HCT116 (cell line): ENCODE results near the gene AMOTL1. TPM values are rescaled to one million over a fixed set of nuclear protein-coding genes. Genes with fewer than 3 reads are reported as not detected.
"Not testable (repeated sequence)": the region's sequence is repeated elsewhere in the genome, so short reads cannot be mapped to it uniquely, and the experiment has no call there.

Experiments
- ATAC-seq: fragments of 200-7000 bp; cut with Tn5 transposase; 2 replicates; pipeline ENCODE4 v1.9.1; 2020; ENCODE audit warnings: mild to moderate bottlenecking, moderate library complexity
- BruUV-seq: library from RNA; stranded (reverse); fragments of 400-500 nt; replicated peaks from 2 replicates; lab custom pipeline; 2021; lab: Mats Ljungman, UMichigan
- CTCF ChIA-PET: fragments of 300-600 bp; sonication (Branson Sonifier 250); formaldehyde crosslinking; loops from one replicate; lab custom pipeline; 2021; ENCODE audit warnings: antibody characterized with exemption; lab: Charles Lee
- POLR2A ChIA-PET: fragments of 300-600, 350-600 bp; sonication (Branson Sonifier 250); formaldehyde crosslinking; loops from one replicate; lab custom pipeline; 2021; ENCODE audit warnings: antibody characterized with exemption; lab: Charles Lee
- RAD21 ChIA-PET, 2 experiments: fragments of 300-600 bp; sonication (Branson Sonifier 250); formaldehyde crosslinking; loops; one replicate each; lab custom pipeline; 2023; ENCODE audit warnings: low total read pairs in 2 of 2; ENCODE audit not compliant: uncharacterized antibody in 2 of 2, unreplicated experiment in 2 of 2, low non-redundant PET in 1 of 2; lab: Charles Lee
- DNase-seq: peaks from one replicate; pipeline ENCODE4 v3.0.0-alpha.2; 2010; ENCODE audit warnings: low read depth, low spot score
- H2AFZ ChIP-seq: fragments of 200-600 bp; shearing (Covaris generic), sonication (generic); 2 replicates; pipeline ENCODE4 v1.6.1; 2017; ENCODE audit warnings: low read depth, mixed run types, mixed read lengths, antibody characterized with exemption, low read length; ENCODE audit not compliant: poor library complexity, severe bottlenecking
- H3K27ac ChIP-seq: 2 replicates; pipeline ENCODE4 v1.5.1; 2012; ENCODE audit warnings: low read depth, low read length
- H3K27me3 ChIP-seq: fragments of 200-600 bp; sonication (generic); 2 replicates; pipeline ENCODE4 v1.6.1; 2016; ENCODE audit warnings: mixed run types, low read length, mixed read lengths; ENCODE audit not compliant: insufficient read depth
- H3K36me3 ChIP-seq, 2 experiments: fragments of 200-500 bp in 1 of 2; fragments of 200-600 bp in 1 of 2; sonication (Bioruptor generic) in 1 of 2; sonication (generic) in 1 of 2; 2 replicates each; pipeline versions ENCODE4 v1.5.1 to v1.6.1; 2014 to 2016; ENCODE audit warnings: low read length in 2 of 2, inconsistent platforms in 1 of 2, mixed read lengths in 1 of 2, mixed run types in 1 of 2; ENCODE audit not compliant: insufficient read depth in 2 of 2, control insufficient read depth in 1 of 2
- H3K4me1 ChIP-seq, 2 experiments: fragments of 200-600 bp in 1 of 2; sonication (generic) in 1 of 2; 2 replicates each; pipeline versions ENCODE4 v1.5.1 to v1.6.1; 2012 to 2017; ENCODE audit warnings: low read length in 2 of 2, inconsistent platforms in 1 of 2, mild to moderate bottlenecking in 1 of 2, mixed read lengths in 1 of 2, mixed run types in 1 of 2, moderate library complexity in 1 of 2; ENCODE audit not compliant: insufficient read depth in 2 of 2, control insufficient read depth in 1 of 2
- H3K4me2 ChIP-seq: fragments of 200-600 bp; sonication (generic); 2 replicates; pipeline ENCODE4 v1.6.1; 2017; ENCODE audit warnings: mixed run types, low read length, mixed read lengths
- H3K4me3 ChIP-seq, 2 experiments: fragments of 200-600 bp in 1 of 2; sonication (generic) in 1 of 2; replicated peaks in 1 of 2; 2 replicates each; pipeline ENCODE4 v1.5.1; 2011 to 2016; ENCODE audit warnings: low read length in 2 of 2, control low read depth in 1 of 2, low read depth in 1 of 2, mild to moderate bottlenecking in 1 of 2, mixed read lengths in 1 of 2, mixed run types in 1 of 2
- H3K79me2 ChIP-seq: fragments of 200-600 bp; sonication (generic); 2 replicates; pipeline ENCODE4 v1.6.1; 2017; ENCODE audit warnings: mild to moderate bottlenecking, mixed run types, low read length, moderate library complexity, mixed read lengths; ENCODE audit not compliant: insufficient read depth
- H3K9ac ChIP-seq: fragments of 200-600 bp; sonication (generic); 2 replicates; pipeline ENCODE4 v1.6.1; 2016; ENCODE audit warnings: low read length, mixed read lengths
- H3K9me2 ChIP-seq: fragments of 200-600 bp; sonication (generic), shearing (Covaris generic); 2 replicates; pipeline ENCODE4 v1.6.1; 2017; ENCODE audit warnings: mixed run types, mild to moderate bottlenecking, moderate library complexity; ENCODE audit not compliant: insufficient read depth
- H3K9me3 ChIP-seq, 2 experiments: fragments of 200-500 bp in 1 of 2; fragments of 200-600 bp in 1 of 2; sonication (Bioruptor generic) in 1 of 2; sonication (generic) in 1 of 2; 2 replicates each; pipeline ENCODE4 v1.6.1; 2014 to 2017; ENCODE audit warnings: low read length in 2 of 2, mixed read lengths in 2 of 2, inconsistent platforms in 1 of 2, low read depth in 1 of 2, mild to moderate bottlenecking in 1 of 2, mixed run types in 1 of 2, moderate library complexity in 1 of 2; ENCODE audit not compliant: control insufficient read depth in 1 of 2, insufficient read depth in 1 of 2
- H4K20me1 ChIP-seq: fragments of 200-600 bp; sonication (generic), shearing (Covaris generic); 2 replicates; pipeline ENCODE4 v1.6.1; 2017; ENCODE audit warnings: mixed run types, mild to moderate bottlenecking, moderate library complexity; ENCODE audit not compliant: insufficient read depth
- ATF3 ChIP-seq: IDR thresholded peaks from 2 replicates; pipeline ENCODE4 v1.6.1; 2012
- CBX3 ChIP-seq: IDR thresholded peaks from 2 replicates; pipeline ENCODE4 v1.6.1; 2012; ENCODE audit warnings: low read depth
- EGR1 ChIP-seq: IDR thresholded peaks from 2 replicates; pipeline ENCODE4 v1.6.1; 2012; ENCODE audit warnings: low read depth
- EZH2phosphoT487 ChIP-seq: fragments of 200-600 bp; IDR thresholded peaks from 2 replicates; pipeline ENCODE4 v1.6.1; 2018; ENCODE audit warnings: antibody characterized with exemption, borderline replicate concordance
- FOSL1 ChIP-seq: IDR thresholded peaks from 2 replicates; pipeline ENCODE4 v1.6.1; 2012; ENCODE audit warnings: low read depth
- POLR2A ChIP-seq: IDR thresholded peaks from 2 replicates; pipeline ENCODE4 v1.7.0; 2011; ENCODE audit warnings: borderline replicate concordance; ENCODE audit not compliant: insufficient read depth, insufficient read length; ENCODE audit errors: extremely low read depth
- SP1 ChIP-seq: IDR thresholded peaks from 2 replicates; pipeline ENCODE4 v1.6.1; 2012; ENCODE audit warnings: low read depth
- TCF7L2 ChIP-seq: IDR thresholded peaks from 2 replicates; pipeline ENCODE4 v1.7.0; 2011; ENCODE audit warnings: borderline replicate concordance, inconsistent platforms; ENCODE audit not compliant: insufficient read depth, insufficient read length; ENCODE audit errors: extremely low read depth
- YY1 ChIP-seq: IDR thresholded peaks from 2 replicates; pipeline ENCODE4 v1.6.1; 2011; ENCODE audit warnings: low read length, low read depth, moderate library complexity, mild to moderate bottlenecking; ENCODE audit not compliant: insufficient replicate concordance; ENCODE audit errors: extremely low read depth
- intact Hi-C: fragments of 100-400 bp; cut with micrococcal nuclease; formaldehyde crosslinking; loops from 2 replicates; pipeline ENCODE4 v1.10.0; 2022
- total RNA-seq: library from RNA; stranded (reverse); gene quantifications from one replicate; pipeline ENCODE4 v1.2.1, GENCODE V29; 2021; ENCODE audit not compliant: unreplicated experiment
- TF ChIP-seq, protein P1 (sequence below), 3 experiments: fragments of 200-600 bp in 1 of 3; sonication (generic) in 1 of 3; IDR thresholded peaks in 2 of 3; conservative IDR thresholded peaks in 1 of 3; 2 replicates each; pipeline ENCODE4 v1.5.1; 2012 to 2017; ENCODE audit warnings: low read depth in 2 of 3, low read length in 2 of 3, antibody characterized with exemption in 1 of 3, borderline replicate concordance in 1 of 3, control low read depth in 1 of 3, mild to moderate bottlenecking in 1 of 3, mixed read lengths in 1 of 3, mixed run types in 1 of 3, moderate library complexity in 1 of 3; ENCODE audit not compliant: insufficient read depth in 1 of 3

The AMOTL1 gene
- total RNA-seq, 1 experiment from 2014 or later, result 27.6 TPM

- Histone ChIP-seq H3K4me3 (no peak overlapping the region), H3K27ac (no peak overlapping the region), H3K36me3 (no peaks in the 10 kb centered on the region), H2AFZ (no peak overlapping the region), H3K9ac (no peak overlapping the region), H4K20me1 (no peaks in the 10 kb centered on the region), H3K27me3 (no peaks in the 10 kb centered on the region), H3K4me1 (peaks cover 0 to 8% of the 10 kb centered on the region in 2 experiments; a peak in 1 of 4 replicates), H3K79me2 (no peaks in the 10 kb centered on the region), H3K9me2 (no peaks in the 10 kb centered on the region), H3K4me2 (no peak overlapping the region), H3K9me3 (no peaks in the 10 kb centered on the region)
- no peak for ATAC-seq
- ChIA-PET POLR2A (no interaction called here), RAD21 (no interaction called here), CTCF (interaction anchor here (0.9 kb wide), 1 partner anchor 58 kb away, joined by 3 read pairs; no protein-coding TSS in a partner anchor)
- intact Hi-C loops, result no loop called here
- TF ChIP-seq EZH2phosphoT487, result no peak
- no peak for TF ChIP-seq ATF3
- no TSS peak for BruUV-seq
- no peak for DNase-seq
Observed at GRCh38 chr11:94910779-94911178, 142.6 kb downstream of the AMOTL1 start.

DNA sequence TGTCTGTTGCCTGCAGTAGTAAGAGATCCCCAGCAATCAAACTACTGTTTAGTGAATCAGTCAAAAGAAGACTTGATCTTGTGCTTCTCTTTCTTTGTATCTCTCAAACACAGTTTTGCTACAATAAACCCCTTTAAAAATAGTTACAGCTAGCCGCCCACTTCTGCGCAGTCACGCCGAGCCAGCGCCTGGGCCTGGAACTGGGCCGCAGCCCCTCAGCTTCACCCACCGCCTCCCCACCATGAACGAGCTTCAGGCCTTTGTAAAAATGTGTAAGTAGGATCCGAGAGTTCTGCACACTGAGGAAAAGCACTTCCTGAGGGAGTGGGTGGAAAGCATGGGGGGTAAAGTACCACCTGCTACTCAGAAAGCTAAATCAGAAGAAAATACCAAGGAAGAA lies 144.7 kb downstream of the AMOTL1 start:
- RAD21 ChIA-PET, result no interaction called here
- BruUV-seq, result no TSS peak

DNA sequence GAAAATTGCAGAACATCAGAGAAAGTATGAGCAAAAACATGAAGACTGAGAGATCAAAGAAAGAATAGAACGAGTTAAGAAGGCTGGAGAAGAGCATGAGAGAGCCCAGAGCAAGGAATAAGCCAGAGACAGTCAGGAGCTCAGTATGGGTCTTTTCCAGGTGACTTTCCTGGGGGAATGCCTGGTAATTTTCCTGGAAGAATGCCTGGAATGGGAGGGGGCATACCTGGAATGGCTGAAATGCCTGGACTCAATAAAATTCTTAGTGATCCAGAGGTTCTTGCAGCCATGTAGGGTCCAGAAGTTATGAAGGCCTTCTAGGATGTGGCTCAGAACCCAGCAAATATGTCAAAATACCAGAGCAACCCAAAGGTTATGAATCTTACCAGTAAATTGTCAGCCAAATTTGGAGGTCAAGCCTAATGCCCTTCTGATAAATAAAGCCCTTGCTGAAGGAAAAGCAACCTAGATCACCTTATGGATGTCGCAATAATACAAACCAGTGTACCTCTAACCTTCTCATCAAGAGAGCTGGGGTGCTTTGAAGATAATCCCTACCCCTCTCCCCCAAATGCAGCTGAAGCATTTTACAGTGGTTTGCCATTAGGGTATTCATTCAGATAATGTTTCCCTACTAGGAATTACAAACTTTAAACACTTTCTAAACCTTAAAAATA lies 145.7 kb downstream of the AMOTL1 start:
- ATAC-seq, BruUV-seq, POLR2A ChIA-PET, H3K27ac ChIP-seq, DNase-seq, H3K4me2 ChIP-seq, H2AFZ ChIP-seq, H3K4me3 ChIP-seq, H4K20me1 ChIP-seq, H3K9me3 ChIP-seq, RAD21 ChIA-PET, H3K9me2 ChIP-seq, H3K9ac ChIP-seq, intact Hi-C loops, H3K36me3 ChIP-seq, H3K79me2 ChIP-seq, H3K27me3 ChIP-seq, H3K4me1 ChIP-seq: not testable (repeated sequence)
- CTCF ChIA-PET, result interaction anchor here (0.7 kb wide), 1 partner anchor 290 kb away, joined by 3 read pairs; no protein-coding TSS in a partner anchor

More for the DNA sequence above, 144.7 kb downstream of the AMOTL1 start:
- intact Hi-C loops, result no loop called here
- no peaks in the 10 kb centered on the region for H3K9me3 ChIP-seq
- H3K4me2 ChIP-seq, result no peak overlapping the region
- no peaks in the 10 kb centered on the region for H3K36me3 ChIP-seq
- no peaks in the 10 kb centered on the region for H3K27me3 ChIP-seq
- no peak overlapping the region for H3K27ac ChIP-seq
- H3K4me3 ChIP-seq, result no peak overlapping the region
- DNase-seq (no peak), ATAC-seq (no peak)
- ChIA-PET POLR2A (no interaction called here), CTCF (no interaction called here)
- H2AFZ ChIP-seq, result no peak overlapping the region
- H3K9ac ChIP-seq, result no peak overlapping the region
- peaks cover 0 to 8% of the 10 kb centered on the region in 2 experiments; a peak in 1 of 4 replicates for H3K4me1 ChIP-seq
- no peaks in the 10 kb centered on the region for H3K79me2 ChIP-seq
- H3K9me2 ChIP-seq, result no peaks in the 10 kb centered on the region
- no peaks in the 10 kb centered on the region for H4K20me1 ChIP-seq
- TF ChIP-seq FOSL1 (no peak), TCF7L2 (no peak), CBX3 (no peak), YY1 (no peak), SP1 (no peak), POLR2A (no peak), ATF3 (no peak), EGR1 (no peak)
- TF ChIP-seq, protein P1, sequence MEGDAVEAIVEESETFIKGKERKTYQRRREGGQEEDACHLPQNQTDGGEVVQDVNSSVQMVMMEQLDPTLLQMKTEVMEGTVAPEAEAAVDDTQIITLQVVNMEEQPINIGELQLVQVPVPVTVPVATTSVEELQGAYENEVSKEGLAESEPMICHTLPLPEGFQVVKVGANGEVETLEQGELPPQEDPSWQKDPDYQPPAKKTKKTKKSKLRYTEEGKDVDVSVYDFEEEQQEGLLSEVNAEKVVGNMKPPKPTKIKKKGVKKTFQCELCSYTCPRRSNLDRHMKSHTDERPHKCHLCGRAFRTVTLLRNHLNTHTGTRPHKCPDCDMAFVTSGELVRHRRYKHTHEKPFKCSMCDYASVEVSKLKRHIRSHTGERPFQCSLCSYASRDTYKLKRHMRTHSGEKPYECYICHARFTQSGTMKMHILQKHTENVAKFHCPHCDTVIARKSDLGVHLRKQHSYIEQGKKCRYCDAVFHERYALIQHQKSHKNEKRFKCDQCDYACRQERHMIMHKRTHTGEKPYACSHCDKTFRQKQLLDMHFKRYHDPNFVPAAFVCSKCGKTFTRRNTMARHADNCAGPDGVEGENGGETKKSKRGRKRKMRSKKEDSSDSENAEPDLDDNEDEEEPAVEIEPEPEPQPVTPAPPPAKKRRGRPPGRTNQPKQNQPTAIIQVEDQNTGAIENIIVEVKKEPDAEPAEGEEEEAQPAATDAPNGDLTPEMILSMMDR (IDR thresholded peaks at IDR 0.05 in 2 of 3, conservative IDR thresholded peaks at IDR 0.05 in 1 of 3; ENCODE audit: borderline replicate concordance in 1 of 3, insufficient read depth in 1 of 3, low read depth in 2 of 3, low read length in 2 of 3), result no peak
- TF ChIP-seq, all 23 proteins: peak for 0
